HG03520 (cell line): Measurements from ENCODE around the gene NUP54.

Experiments
- ATAC-seq: cut with Tn5 transposase; IDR thresholded peaks from one replicate; pipeline ENCODE4 v1.9.1; 2021; ENCODE audit warnings: mild to moderate bottlenecking, moderate library complexity; ENCODE audit not compliant: unreplicated experiment

Gene NUP54

GRCh38 chr4:76074468-76074867 lies 73.7 kb downstream of the NUP54 start, which contains the start of gene ART3:
Gene ART3, plus strand, starts transcription at chr4:76074709. Its CDS starts 1,181 bp downstream, at chr4:76075890.
- ATAC-seq: no peak

- no peak for ATAC-seq
Measured at GRCh38 chr4:76072760-76073159, 75.4 kb downstream of the NUP54 start.

- peak; percentile 67 for ATAC-seq
Measured at GRCh38 chr4:76067652-76068286, 80.4 kb downstream of the NUP54 start.

- ATAC-seq: no peak
Measured at GRCh38 chr4:76066546-76066945, 81.7 kb downstream of the NUP54 start.
